G401 (cell line): ENCODE results near the gene S1PR1. TPM values are rescaled to one million over a fixed set of nuclear protein-coding genes. Genes with fewer than 3 reads are reported as not detected.

ENCODE experiments used
- DNase-seq: peaks from one replicate; pipeline ENCODE4 v3.0.0-alpha.2; 2015; ENCODE audit warnings: low spot score
- in situ Hi-C: cut with HindIII; loops from 2 replicates; pipeline ENCODE4 v1.10.0; 2016; ENCODE audit warnings: low sequenced_read_pairs, mixed read lengths
- total RNA-seq: library from RNA; depleted of rRNA; stranded (reverse); fragments of >200 nt; shearing (Covaris generic); gene quantifications from 2 replicates; pipeline ENCODE4 v1.2.3, GENCODE V29; 2014

S1PR1 gene
- total RNA-seq, 1 experiment from 2014 or later: not detected

GRCh38 chr1:101264697-101265096 is 27.9 kb downstream of the S1PR1 start:
- no peak for DNase-seq

GRCh38 chr1:101265684-101266083 is 28.9 kb downstream of the S1PR1 start:
- in situ Hi-C loops: no loop called here
- DNase-seq: no peak

More at GRCh38 chr1:101264697-101265096, 27.9 kb downstream of the S1PR1 start:
- in situ Hi-C loops: no loop called here

GRCh38 chr1:101267082-101267481 is 30.3 kb downstream of the S1PR1 start:
- in situ Hi-C loops: no loop called here
- no peak for DNase-seq

GRCh38 chr1:101268893-101269292 is 32.1 kb downstream of the S1PR1 start:
- no peak for DNase-seq
- in situ Hi-C loops: no loop called here

GRCh38 chr1:101275672-101276071 is 38.9 kb downstream of the S1PR1 start:
- in situ Hi-C loops: loop anchor here (25.0 kb wide), 1 partner anchor 338 kb away; no protein-coding TSS in a partner anchor
- DNase-seq: no peak

GRCh38 chr1:101276818-101277217 is 40.0 kb downstream of the S1PR1 start:
- no peak for DNase-seq
- in situ Hi-C loops: loop anchor here (25.0 kb wide), 1 partner anchor 340 kb away; no protein-coding TSS in a partner anchor

- in situ Hi-C loops: loop anchor here (25.0 kb wide), 1 partner anchor 341 kb away; no protein-coding TSS in a partner anchor
These were observed 41.4 kb downstream of the S1PR1 start for GRCh38 chr1:101278238-101278637.

GRCh38 chr1:101278845-101279244 is 42.0 kb downstream of the S1PR1 start:
- in situ Hi-C loops: loop anchor here (25.0 kb wide), 1 partner anchor 342 kb away; no protein-coding TSS in a partner anchor

More at GRCh38 chr1:101278238-101278637, 41.4 kb downstream of the S1PR1 start:
- no peak for DNase-seq

GRCh38 chr1:101280049-101280592 is 43.3 kb downstream of the S1PR1 start:
- no peak for DNase-seq
- in situ Hi-C loops: loop anchor here (25.0 kb wide), 1 partner anchor 343 kb away; no protein-coding TSS in a partner anchor

More at GRCh38 chr1:101278845-101279244, 42.0 kb downstream of the S1PR1 start:
- DNase-seq: no peak

GRCh38 chr1:101280942-101281654 is 44.3 kb downstream of the S1PR1 start:
- DNase-seq: no peak
- in situ Hi-C loops: loop anchor here (25.0 kb wide), 1 partner anchor 344 kb away; no protein-coding TSS in a partner anchor

- no peak for DNase-seq
- in situ Hi-C loops: loop anchor here (25.0 kb wide), 1 partner anchor 344 kb away; no protein-coding TSS in a partner anchor
These were observed 44.9 kb downstream of the S1PR1 start for GRCh38 chr1:101281751-101282150.

- no peak for DNase-seq
- in situ Hi-C loops: loop anchor here (25.0 kb wide), 1 partner anchor 345 kb away; no protein-coding TSS in a partner anchor
These were observed 45.7 kb downstream of the S1PR1 start for GRCh38 chr1:101282314-101283038.

GRCh38 chr1:101283443-101283842 is 46.6 kb downstream of the S1PR1 start:
- DNase-seq: no peak
- in situ Hi-C loops: loop anchor here (25.0 kb wide), 1 partner anchor 346 kb away; no protein-coding TSS in a partner anchor

- in situ Hi-C loops: loop anchor here (25.0 kb wide), 1 partner anchor 347 kb away; no protein-coding TSS in a partner anchor
- no peak for DNase-seq
These were observed 47.2 kb downstream of the S1PR1 start for GRCh38 chr1:101284021-101284420.

GRCh38 chr1:101284622-101285218 is 47.9 kb downstream of the S1PR1 start:
- DNase-seq: no peak
- in situ Hi-C loops: loop anchor here (25.0 kb wide), 1 partner anchor 347 kb away; no protein-coding TSS in a partner anchor

GRCh38 chr1:101285922-101286570 is 49.2 kb downstream of the S1PR1 start:
- in situ Hi-C loops: loop anchor here (25.0 kb wide), 1 partner anchor 349 kb away; no protein-coding TSS in a partner anchor
- DNase-seq: no peak

GRCh38 chr1:101288491-101288944 is 51.7 kb downstream of the S1PR1 start:
- in situ Hi-C loops: loop anchor here (25.0 kb wide), 1 partner anchor 351 kb away; no protein-coding TSS in a partner anchor
- peak; percentile 87 for DNase-seq
